PFSK-1 (cell line): ENCODE measurements around the gene FOXN1.

ENCODE experiments used
- FOXP2 ChIP-seq: optimal IDR thresholded peaks from 2 replicates; pipeline ENCODE3; 2011; ENCODE audit warnings: borderline replicate concordance, control low read depth, inconsistent platforms; ENCODE audit not compliant: insufficient read depth; ENCODE audit errors: extremely low read length, extremely low read depth
- POLR2AphosphoS5 ChIP-seq: IDR thresholded peaks from 2 replicates; pipeline ENCODE4 v1.6.1; 2012; ENCODE audit warnings: low read depth, mild to moderate bottlenecking, control low read depth, low read length, moderate library complexity
- REST ChIP-seq, 2 experiments: IDR thresholded peaks; 2 replicates each; pipeline versions ENCODE4 v1.6.1 to v1.8.0; 2011 to 2012; ENCODE audit warnings: low read depth in 2 of 2, low read length in 2 of 2, control low read depth in 1 of 2, inconsistent platforms in 1 of 2, mild to moderate bottlenecking in 1 of 2, moderate library complexity in 1 of 2; ENCODE audit not compliant: insufficient read depth in 1 of 2
- SIN3A ChIP-seq: IDR thresholded peaks from 2 replicates; pipeline ENCODE4 v1.6.1; 2012; ENCODE audit warnings: mild to moderate bottlenecking, low read length, moderate library complexity, borderline replicate concordance; ENCODE audit not compliant: insufficient read depth
- TAF1 ChIP-seq: IDR thresholded peaks from 2 replicates; pipeline ENCODE4 v1.6.1; 2012; ENCODE audit warnings: low read length, control low read depth, borderline replicate concordance; ENCODE audit not compliant: insufficient read depth

FOXN1 gene

GRCh38 chr17:28518132-28518531 is 12.0 kb downstream of the FOXN1 start:
- TF ChIP-seq SIN3A (no peak), POLR2AphosphoS5 (no peak), FOXP2 (no peak), TAF1 (no peak), REST (IDR thresholded peaks at IDR 0.05; ENCODE audit: insufficient read depth in 1 of 2, low read depth in 2 of 2, low read length in 2 of 2) (no peak)

GRCh38 chr17:28518578-28518977 is 12.4 kb downstream of the FOXN1 start:
- no peak for TF ChIP-seq TAF1

GRCh38 chr17:28519236-28519635 is 13.1 kb downstream of the FOXN1 start:
- TF ChIP-seq REST (IDR thresholded peaks at IDR 0.05; ENCODE audit: insufficient read depth in 1 of 2, low read depth in 2 of 2, low read length in 2 of 2) (no peak), FOXP2 (no peak), TAF1 (no peak), SIN3A (no peak), POLR2AphosphoS5 (no peak)

GRCh38 chr17:28520687-28521086 is 14.5 kb downstream of the FOXN1 start:
- TF ChIP-seq POLR2AphosphoS5 (no peak), FOXP2 (no peak), SIN3A (no peak), REST (IDR thresholded peaks at IDR 0.05; ENCODE audit: insufficient read depth in 1 of 2, low read depth in 2 of 2, low read length in 2 of 2) (no peak), TAF1 (no peak)

- TF ChIP-seq POLR2AphosphoS5 (no peak), REST (IDR thresholded peaks at IDR 0.05; ENCODE audit: insufficient read depth in 1 of 2, low read depth in 2 of 2, low read length in 2 of 2) (no peak), TAF1 (no peak), FOXP2 (no peak), SIN3A (no peak)
These were observed 15.3 kb downstream of the FOXN1 start for GRCh38 chr17:28521311-28522085.
